Hematopoietic multipotent progenitor cell treated with erythropoietin and hydrocortisone succinate and interleukin-3 and kit ligand, for 8 days (in vitro differentiated cells): ENCODE data around the gene TGDS.

Experiments
- DNase-seq: peaks from one replicate; pipeline ENCODE4 v3.0.0-alpha.2; 2015

Gene TGDS

GRCh38 chr13:94599877-94600276 lies 3.9 kb upstream of the TGDS start:
- no peak for DNase-seq

- no peak for DNase-seq
Observed at GRCh38 chr13:94598281-94598680, 2.3 kb upstream of the TGDS start.

- no peak for DNase-seq
Observed at GRCh38 chr13:94596575-94596971, 621 bp upstream of the TGDS start.

GRCh38 chr13:94595001-94595949 lies 677 bp downstream of the TGDS start:
- DNase-seq = peak; percentile 48

- DNase-seq = no peak
Observed at GRCh38 chr13:94590744-94591143, 5.2 kb downstream of the TGDS start.

- DNase-seq = no peak
Observed at GRCh38 chr13:94588541-94588940, 7.4 kb downstream of the TGDS start.

- no peak for DNase-seq
Observed at GRCh38 chr13:94586371-94586770, 9.6 kb downstream of the TGDS start.

- no peak for DNase-seq
Observed at GRCh38 chr13:94585543-94586101, 10.3 kb downstream of the TGDS start.

GRCh38 chr13:94583926-94584325 lies 12.0 kb downstream of the TGDS start:
- no peak for DNase-seq

GRCh38 chr13:94579063-94579462 lies 16.9 kb downstream of the TGDS start:
- no peak for DNase-seq

- no peak for DNase-seq
Observed at GRCh38 chr13:94569615-94570014, 26.3 kb downstream of the TGDS start.

- DNase-seq = no peak
Observed at GRCh38 chr13:94568443-94568842, 27.5 kb downstream of the TGDS start.

- no peak for DNase-seq
Observed at GRCh38 chr13:94567581-94567980, 28.4 kb downstream of the TGDS start.

- no peak for DNase-seq
Observed at GRCh38 chr13:94561126-94561525, 34.8 kb downstream of the TGDS start.

- DNase-seq = no peak
Observed at GRCh38 chr13:94560116-94560515, 35.8 kb downstream of the TGDS start.

- DNase-seq = no peak
Observed at GRCh38 chr13:94559222-94559795, 36.6 kb downstream of the TGDS start.

- no peak for DNase-seq
Observed at GRCh38 chr13:94558716-94559115, 37.2 kb downstream of the TGDS start.

GRCh38 chr13:94557684-94558235 lies 38.2 kb downstream of the TGDS start:
- DNase-seq = no peak

GRCh38 chr13:94556621-94557020 lies 39.3 kb downstream of the TGDS start:
- no peak for DNase-seq

- DNase-seq = no peak
Observed at GRCh38 chr13:94556041-94556440, 39.9 kb downstream of the TGDS start.

- no peak for DNase-seq
Observed at GRCh38 chr13:94553766-94554165, 42.2 kb downstream of the TGDS start.

- DNase-seq = no peak
Observed at GRCh38 chr13:94552095-94552494, 43.9 kb downstream of the TGDS start.

GRCh38 chr13:94550062-94550738 lies 45.8 kb downstream of the TGDS start:
- DNase-seq = no peak
